ENCODE data around the gene CIITA.
"Not testable (repeated sequence)": the region's sequence is repeated elsewhere in the genome, so short reads cannot be mapped to it uniquely, and the experiment has no call there.

CIITA gene

GRCh38 chr16:10938796-10939648 lies 62.0 kb downstream of the CIITA start:
- DNase-seq: no peak

GRCh38 chr16:10939649-10940234 lies 62.7 kb downstream of the CIITA start:
- DNase-seq: no peak

GRCh38 chr16:10940501-10941079 lies 63.6 kb downstream of the CIITA start:
- no peak for DNase-seq

- DNase-seq: no peak
Observed at GRCh38 chr16:10941127-10941933, 64.3 kb downstream of the CIITA start.

GRCh38 chr16:10941935-10942351 lies 64.9 kb downstream of the CIITA start:
- DNase-seq: not testable (repeated sequence)

- peak; percentile 90 for DNase-seq
Observed at GRCh38 chr16:10942352-10943063, 65.5 kb downstream of the CIITA start, which contains the start of gene DEXI. TSS of gene DEXI (minus strand) at chr16:10942468. CDS start at chr16:10942005, 463 bp downstream.

GRCh38 chr16:10943064-10943353 lies 66.0 kb downstream of the CIITA start:
- no peak for DNase-seq

GRCh38 chr16:10944249-10945064 lies 67.5 kb downstream of the CIITA start, which contains the start of gene CLEC16A:
TSS of gene CLEC16A (plus strand) at chr16:10944564. CDS start at chr16:10944718, 154 bp downstream.
- DNase-seq: peak; percentile 94

GRCh38 chr16:10945065-10945787 lies 68.2 kb downstream of the CIITA start:
- DNase-seq: no peak

- DNase-seq: no peak
Observed at GRCh38 chr16:10946308-10946707, 69.3 kb downstream of the CIITA start.

- DNase-seq: no peak
Observed at GRCh38 chr16:10947211-10947787, 70.3 kb downstream of the CIITA start.

GRCh38 chr16:10949424-10949970 lies 72.5 kb downstream of the CIITA start:
- DNase-seq: peak; percentile 34

GRCh38 chr16:10950393-10950792 lies 73.4 kb downstream of the CIITA start:
- no peak for DNase-seq

- no peak for DNase-seq
Observed at GRCh38 chr16:10951026-10951425, 74.0 kb downstream of the CIITA start.

GRCh38 chr16:10954903-10955302 lies 77.9 kb downstream of the CIITA start:
- DNase-seq: no peak

- no peak for DNase-seq
Observed at GRCh38 chr16:10957771-10958482, 80.9 kb downstream of the CIITA start.

GRCh38 chr16:10959161-10959560 lies 82.2 kb downstream of the CIITA start:
- no peak for DNase-seq

- DNase-seq: no peak
Observed at GRCh38 chr16:10961231-10961630, 84.2 kb downstream of the CIITA start.

All from GDM1 (cell line).